ENCODE measurements around the gene RECQL5.

Gene RECQL5

GRCh38 chr17:75632428-75632827 lies 34.5 kb downstream of the RECQL5 start:
- DNase-seq = no peak

- no peak for DNase-seq
Observed at GRCh38 chr17:75631353-75631752, 35.6 kb downstream of the RECQL5 start.

DNA sequence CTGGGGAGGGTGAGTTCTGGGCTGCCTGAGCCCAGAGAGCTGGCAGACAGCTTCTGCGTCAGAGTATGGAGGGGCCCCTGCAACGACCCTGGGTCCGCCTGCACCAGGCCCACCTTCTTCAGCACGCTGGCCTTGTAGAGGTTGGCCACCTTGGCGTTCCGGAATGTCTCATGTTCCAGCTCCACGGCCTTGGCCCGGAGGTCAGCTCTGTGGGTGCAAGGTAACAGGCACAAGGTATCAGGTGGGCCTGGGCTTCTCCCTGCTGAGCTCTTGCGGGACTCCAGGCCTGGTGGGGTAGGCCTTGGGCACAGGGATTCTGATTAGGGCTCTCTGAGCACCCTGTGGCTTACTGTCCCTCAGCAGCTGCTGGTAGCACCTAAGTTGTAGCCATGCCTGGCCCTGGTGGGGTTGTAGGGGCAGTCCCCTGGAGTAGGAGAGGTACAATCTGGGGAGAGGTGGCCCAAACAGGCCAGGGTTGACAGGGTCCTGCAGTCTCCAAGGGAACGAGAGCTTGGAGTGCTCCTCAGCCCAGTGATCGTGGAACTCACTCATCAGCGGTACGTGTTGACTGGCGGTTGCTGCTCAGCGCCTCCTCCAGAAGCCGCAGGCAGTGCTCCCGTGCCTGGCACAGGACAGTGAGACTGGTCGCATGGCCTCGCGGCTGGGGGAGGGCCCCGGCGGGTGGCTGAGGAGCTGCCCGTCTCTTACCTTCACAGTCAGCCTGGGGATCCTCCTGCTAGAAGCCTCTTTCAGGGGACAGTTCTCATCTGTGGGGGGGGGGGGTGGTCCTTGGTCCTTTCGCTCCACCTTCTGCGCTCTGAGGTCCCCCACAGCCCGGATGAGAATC lies 36.7 kb downstream of the RECQL5 start:
- DNase-seq = no peak

DNA sequence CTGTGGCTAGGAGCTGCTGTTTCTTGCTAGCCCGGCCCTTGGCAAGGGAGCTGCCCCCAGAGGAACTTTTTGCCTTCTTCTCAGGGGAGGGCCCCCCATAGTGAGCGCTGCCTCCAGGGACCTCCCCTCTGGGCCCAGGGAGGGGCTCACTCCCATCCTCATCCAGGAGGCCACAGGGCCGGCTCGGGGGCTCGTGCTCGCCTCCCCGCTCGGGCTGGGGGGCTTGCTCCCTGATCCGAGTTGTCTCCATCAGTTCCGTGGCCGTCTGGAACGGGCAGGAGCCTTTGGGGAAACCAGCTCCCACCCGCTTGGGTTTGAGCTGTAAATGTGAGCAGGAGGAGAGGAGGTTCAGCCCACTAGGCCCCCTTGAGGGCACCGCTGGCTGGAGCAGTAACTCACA lies 37.8 kb downstream of the RECQL5 start:
- no peak for DNase-seq

GRCh38 chr17:75628425-75628824 lies 38.5 kb downstream of the RECQL5 start:
- no peak for DNase-seq

GRCh38 chr17:75627094-75627493 lies 39.9 kb downstream of the RECQL5 start:
- no peak for DNase-seq

DNA sequence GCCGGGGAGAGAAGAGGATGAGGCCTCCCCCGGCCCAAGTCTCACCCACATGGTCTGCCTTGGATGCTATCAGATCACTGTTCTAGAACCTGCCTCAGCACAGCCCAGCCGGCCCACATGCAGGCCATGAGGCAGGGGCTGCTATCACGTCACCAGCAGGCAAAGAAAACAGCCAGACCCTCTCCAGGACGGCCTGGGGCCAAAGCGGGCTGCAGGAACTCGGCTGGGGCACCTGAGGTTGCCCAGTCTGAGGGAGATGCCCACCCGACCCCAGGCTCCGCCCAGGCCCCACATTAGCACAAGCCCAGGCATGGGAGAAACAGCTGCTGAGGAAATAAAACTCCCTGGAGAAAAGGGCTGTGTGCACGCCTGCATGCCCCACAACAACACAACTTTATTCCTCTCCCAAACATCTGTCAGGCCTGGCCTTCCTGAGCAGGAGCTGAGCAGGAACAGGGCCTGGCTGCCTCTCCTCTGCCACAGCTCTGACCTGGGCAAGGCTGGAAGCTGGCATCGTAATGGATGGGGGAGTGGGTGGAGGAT lies 40.4 kb downstream of the RECQL5 start:
- no peak for DNase-seq

- no peak for DNase-seq
Observed at GRCh38 chr17:75625813-75626486, 41.0 kb downstream of the RECQL5 start.

GRCh38 chr17:75624714-75625345 lies 42.1 kb downstream of the RECQL5 start:
- no peak for DNase-seq

DNA sequence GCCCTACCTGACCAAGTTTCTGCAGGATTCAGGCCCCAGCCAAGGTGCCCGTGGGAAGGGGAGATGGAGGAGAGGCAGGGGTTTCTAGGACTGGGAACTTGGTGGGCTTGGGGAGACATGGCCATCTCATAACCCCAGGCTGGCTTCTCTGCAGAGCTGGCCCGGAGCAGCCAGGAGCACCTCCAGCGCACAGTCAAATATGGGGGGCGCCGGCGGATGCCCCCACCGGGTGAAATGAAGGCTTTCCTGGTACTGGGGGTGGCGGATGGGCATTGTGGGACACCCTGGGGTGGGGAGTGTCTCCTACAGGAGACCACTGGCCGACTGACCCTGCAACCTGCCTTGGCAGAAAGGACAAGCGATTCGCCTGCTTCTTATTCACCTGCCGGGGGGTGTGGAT lies 42.9 kb downstream of the RECQL5 start:
- no peak for DNase-seq

- no peak for DNase-seq
Observed at GRCh38 chr17:75623386-75623785, 43.6 kb downstream of the RECQL5 start.

DNA sequence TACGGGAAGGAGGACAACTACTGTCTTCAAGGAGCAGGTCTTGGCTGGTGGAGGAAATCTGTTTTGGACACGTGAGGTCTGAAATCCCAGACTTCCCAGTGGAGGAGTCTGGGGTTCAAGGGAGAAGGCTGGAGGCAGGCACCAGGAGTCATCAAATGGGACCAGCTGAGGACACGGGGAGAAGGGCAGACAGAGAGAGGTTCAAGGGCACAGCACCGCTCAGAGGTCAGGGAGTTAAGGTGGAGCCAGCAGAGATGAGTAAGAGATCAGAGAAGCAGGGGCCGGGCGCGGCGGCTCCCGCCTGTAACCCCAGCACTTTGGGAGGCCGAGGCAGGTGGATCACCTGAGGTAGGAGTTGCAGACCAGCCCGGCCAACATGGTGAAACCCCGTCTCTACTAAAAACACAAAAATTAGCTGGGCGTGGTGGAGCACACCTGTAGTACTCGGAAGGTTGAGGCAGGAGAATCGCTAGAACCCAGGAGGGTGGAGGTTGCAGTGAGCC lies 44.1 kb downstream of the RECQL5 start:
- DNase-seq = no peak

DNA sequence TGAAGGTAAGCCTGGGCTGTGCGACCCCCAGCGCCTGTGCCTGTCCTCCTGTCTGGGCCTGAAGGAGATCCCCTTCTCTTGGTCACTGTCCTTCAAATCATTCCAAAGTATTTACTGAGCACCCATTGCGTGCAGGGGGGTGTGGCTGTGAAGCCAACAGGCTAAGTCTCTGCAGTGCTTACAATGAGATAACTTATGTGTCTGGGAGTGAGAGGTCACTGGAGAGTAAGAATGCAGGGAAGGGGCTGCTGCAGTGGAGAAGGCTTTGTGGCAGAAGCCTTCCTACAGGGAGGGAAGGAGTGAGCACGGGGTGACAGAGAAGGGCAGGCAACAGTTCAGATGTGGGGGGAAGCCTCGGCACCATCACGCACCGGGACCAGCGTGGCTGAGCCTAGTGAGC lies 44.9 kb downstream of the RECQL5 start:
- no peak for DNase-seq

GRCh38 chr17:75621489-75621888 lies 45.5 kb downstream of the RECQL5 start:
- no peak for DNase-seq

GRCh38 chr17:75619506-75620431 lies 47.2 kb downstream of the RECQL5 start:
- no peak for DNase-seq

- DNase-seq = no peak
Observed at GRCh38 chr17:75617675-75618074, 49.3 kb downstream of the RECQL5 start.

DNA sequence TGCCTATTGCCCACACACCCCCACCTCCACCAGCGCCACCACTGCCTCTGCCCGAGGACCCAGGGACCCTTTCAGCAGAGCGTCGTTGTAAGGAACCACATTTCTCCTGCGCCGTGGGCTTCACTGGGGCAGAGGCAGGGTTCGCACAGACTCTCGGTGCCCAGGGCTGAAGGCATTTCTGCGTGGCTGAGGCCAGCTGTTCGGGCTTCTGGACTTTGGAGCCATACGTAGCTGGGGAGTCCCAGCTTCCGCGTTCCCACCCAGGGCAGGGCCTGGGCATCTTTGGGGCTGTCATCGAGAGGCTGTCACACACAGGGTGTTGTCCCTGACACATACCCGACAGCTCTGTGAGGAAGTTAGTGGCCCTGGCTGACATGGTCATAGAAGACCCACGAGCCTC lies 49.7 kb downstream of the RECQL5 start:
- DNase-seq = no peak

GRCh38 chr17:75616521-75617122 lies 50.3 kb downstream of the RECQL5 start:
- no peak for DNase-seq

DNA sequence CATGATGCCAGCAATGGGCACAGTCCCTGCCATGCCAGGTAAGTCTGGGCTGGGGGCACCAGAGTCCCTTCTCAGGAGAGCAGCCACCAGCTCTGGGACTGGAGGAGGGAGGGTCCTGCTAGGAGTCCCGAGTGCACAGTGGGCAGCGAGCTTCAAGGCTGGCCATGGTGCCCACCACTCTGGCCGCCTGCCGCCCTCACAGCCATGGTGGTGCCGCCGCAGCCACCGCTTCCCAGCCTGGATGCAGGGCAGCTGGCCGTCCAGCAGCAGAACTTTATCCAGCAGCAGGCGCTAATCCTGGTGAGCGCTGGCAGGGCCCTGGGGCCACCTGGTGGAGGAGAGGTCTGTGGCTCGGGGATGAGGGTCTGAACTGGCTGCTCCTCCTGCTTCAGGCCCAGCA lies 51.7 kb downstream of the RECQL5 start:
- no peak for DNase-seq

GRCh38 chr17:75614556-75615270 lies 52.2 kb downstream of the RECQL5 start:
- DNase-seq = no peak

GRCh38 chr17:75614006-75614405 lies 52.9 kb downstream of the RECQL5 start:
- DNase-seq = no peak
